Choroid plexus epithelial cell (primary cell): Measurements from ENCODE around the gene RYR3.

Experiments used
- DNase-seq: peaks from one replicate; pipeline ENCODE4 v3.0.0-alpha.2; 2010; ENCODE audit warnings: low read depth
- H3K4me3 ChIP-seq: 2 replicates; pipeline ENCODE4 v1.5.1; 2011; ENCODE audit warnings: low read depth, mild to moderate bottlenecking, control low read depth, low read length, moderate library complexity
- TF ChIP-seq, protein P1 (sequence below): conservative IDR thresholded peaks from 2 replicates; pipeline ENCODE4 v1.5.1; 2011; ENCODE audit warnings: low read depth, mild to moderate bottlenecking, control low read depth, inconsistent platforms, low read length, moderate library complexity

Gene RYR3

DNA sequence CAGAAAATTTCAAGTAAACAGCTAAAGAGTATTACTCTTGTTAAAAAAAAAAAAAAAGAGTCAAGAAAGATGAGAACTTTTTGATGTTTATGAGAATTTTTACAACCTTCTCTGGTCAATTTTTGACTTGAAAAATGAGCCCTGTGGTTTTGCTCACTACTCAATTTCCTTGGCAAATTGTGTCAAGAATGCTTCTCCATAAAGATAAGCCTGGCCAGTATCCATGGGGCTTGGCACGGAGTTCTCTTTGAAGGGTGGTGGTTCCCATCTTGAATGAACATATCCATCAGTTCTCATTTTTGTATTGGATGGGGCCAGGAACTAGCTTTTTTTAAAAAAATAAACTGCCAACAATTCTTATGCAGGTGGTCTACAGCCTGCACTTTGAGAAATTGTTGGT, 179.9 kb downstream of the RYR3 start:
- no peak overlapping the region for H3K4me3 ChIP-seq
- no peak for DNase-seq
- TF ChIP-seq, protein P1, sequence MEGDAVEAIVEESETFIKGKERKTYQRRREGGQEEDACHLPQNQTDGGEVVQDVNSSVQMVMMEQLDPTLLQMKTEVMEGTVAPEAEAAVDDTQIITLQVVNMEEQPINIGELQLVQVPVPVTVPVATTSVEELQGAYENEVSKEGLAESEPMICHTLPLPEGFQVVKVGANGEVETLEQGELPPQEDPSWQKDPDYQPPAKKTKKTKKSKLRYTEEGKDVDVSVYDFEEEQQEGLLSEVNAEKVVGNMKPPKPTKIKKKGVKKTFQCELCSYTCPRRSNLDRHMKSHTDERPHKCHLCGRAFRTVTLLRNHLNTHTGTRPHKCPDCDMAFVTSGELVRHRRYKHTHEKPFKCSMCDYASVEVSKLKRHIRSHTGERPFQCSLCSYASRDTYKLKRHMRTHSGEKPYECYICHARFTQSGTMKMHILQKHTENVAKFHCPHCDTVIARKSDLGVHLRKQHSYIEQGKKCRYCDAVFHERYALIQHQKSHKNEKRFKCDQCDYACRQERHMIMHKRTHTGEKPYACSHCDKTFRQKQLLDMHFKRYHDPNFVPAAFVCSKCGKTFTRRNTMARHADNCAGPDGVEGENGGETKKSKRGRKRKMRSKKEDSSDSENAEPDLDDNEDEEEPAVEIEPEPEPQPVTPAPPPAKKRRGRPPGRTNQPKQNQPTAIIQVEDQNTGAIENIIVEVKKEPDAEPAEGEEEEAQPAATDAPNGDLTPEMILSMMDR = no peak

DNA sequence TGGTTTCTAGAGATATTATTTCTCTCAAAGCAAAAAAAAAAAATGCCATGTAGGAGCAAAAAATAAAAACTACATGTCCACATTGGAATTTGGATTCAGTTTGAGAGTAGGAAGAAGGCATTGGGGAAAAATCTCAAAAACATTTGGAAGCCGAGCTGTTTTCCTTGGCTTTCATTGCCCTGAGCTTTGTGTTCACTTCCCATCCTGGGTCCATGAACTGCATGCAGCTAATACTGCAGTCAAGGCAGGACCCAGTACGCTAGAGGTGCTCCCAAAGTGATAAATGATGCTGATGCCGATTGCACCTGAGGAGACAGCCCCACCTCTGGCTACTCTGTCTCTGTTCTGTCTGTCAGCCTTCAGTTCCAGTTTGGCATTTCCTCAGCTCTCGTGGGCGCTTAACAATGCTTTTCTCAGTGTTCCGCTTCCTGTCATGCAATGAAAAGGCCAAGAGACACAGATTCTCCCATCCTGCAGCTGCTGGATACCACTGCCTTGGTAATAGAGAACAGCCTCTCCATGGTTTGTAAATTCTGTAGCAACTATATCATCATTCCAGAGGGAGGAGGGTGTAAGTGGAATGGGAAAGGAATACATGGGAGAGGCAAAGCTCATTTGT, 181.8 kb downstream of the RYR3 start:
- no peak overlapping the region for H3K4me3 ChIP-seq
- TF ChIP-seq, protein P1 = no peak
- no peak for DNase-seq

DNA sequence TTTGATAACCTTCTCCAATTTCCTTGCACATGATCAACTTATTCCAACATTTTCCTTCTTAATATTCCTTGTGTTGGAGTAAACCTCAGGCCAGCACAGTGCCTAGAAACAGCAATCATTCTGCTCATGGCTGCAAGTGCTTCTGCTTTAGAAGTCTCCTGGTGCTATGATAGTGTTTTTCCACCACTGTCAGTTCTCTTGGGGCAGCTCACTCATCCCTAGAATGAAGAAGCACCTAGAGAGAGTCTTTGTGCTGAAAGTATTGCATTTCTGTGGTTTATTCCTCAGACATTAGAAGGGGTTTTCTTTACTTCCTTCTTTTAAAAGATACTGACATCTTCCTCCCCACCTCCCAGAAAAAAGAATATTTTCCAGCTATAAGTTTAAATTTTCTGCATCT, 183.5 kb downstream of the RYR3 start:
- no peak overlapping the region for H3K4me3 ChIP-seq
- DNase-seq = no peak
- TF ChIP-seq, protein P1 = no peak

DNA sequence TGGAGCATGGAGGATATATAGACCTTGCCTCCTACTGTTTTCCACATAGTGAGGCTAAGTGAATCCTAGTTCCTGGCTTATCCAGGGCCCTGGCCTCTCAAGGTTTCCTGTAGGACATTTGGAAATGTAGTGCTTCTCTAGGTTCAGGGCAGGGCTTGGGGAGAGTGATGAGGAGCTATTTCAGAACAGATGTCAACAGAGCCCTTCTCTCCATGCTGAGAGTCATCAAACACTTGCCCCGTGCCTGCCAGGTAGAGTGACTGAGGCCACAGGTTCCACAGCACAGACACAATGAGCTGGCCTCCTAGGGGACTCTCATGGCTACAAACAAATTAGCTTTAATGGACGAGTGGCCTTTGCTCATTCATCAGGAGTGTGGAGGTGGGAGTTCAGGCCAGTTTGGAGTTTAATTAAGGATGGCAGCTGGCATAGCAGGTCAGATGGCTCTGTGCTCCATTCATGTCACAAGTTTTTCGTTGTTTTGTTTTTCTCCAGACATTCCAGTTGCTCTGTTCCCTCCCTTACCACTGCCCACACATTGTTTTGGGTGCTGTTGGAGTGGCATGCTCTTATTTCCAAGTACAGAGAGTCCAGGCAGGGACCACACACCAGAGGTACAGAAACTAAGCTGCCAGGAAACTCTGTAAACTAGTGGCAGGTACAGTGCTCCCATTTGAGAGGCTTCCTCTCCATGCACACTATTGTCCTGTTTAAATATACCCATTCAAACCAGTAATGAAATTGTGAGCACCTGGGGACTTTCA, 189.8 kb downstream of the RYR3 start:
- no peak for DNase-seq
- H3K4me3 ChIP-seq = no peak overlapping the region
- TF ChIP-seq, protein P1 = no peak

DNA sequence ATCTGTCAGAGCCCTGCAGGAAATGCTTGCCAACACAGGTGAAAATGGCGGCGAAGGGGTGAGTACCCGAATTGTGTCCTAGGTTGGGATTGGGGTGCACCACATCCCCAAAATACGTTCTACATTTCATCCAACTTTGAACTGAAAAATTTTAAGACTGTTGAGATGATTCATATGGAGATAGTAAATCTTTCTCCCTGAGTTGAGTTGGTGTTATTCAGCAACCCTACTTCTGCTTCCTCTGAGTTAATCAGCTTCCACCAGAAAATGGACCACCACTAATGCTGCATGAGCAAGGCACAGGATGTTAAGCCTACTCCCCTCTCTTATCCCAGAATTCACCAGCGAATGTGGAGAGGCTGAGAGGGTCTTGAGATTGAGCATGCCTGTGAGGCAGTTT, 192.9 kb downstream of the RYR3 start:
- H3K4me3 ChIP-seq = no peak overlapping the region
- DNase-seq = no peak
- TF ChIP-seq, protein P1 = no peak

DNA sequence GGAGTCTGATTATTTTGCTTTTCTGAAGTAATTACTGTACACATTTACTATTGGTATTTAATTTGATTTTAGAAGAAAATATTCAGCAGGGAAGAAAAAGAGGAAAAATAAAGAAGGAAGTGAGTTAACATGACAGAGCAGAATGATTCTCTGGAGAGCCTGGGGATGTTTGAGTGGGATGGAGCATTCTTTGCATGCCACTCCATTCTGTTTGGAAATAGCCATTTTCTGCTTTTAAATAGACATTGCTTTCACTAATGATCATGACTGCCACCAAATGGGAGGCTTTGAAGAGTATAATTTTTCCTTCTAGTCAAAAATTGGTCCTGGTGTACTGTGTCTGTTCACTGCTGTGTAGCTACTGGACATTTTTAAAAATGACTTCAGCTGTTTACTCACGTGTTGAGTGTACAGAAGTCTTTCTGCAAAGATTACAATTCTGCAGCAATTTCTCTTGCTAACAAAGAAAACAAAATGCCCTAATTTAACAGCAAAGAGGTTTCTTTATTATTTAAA, 196.1 kb downstream of the RYR3 start:
- TF ChIP-seq, protein P1 = no peak
- no peak overlapping the region for H3K4me3 ChIP-seq
- peak; percentile 1 for DNase-seq
